GM12878 (cell line): ENCODE results near the gene DNAH9. TPM values are rescaled to one million over a fixed set of nuclear protein-coding genes. Genes with fewer than 3 reads are reported as not detected.

Source experiments
- ATAC-seq: fragments of 200-7000 bp; cut with Tn5 transposase; 3 replicates; pipeline ENCODE4 v1.9.1; 2020; ENCODE audit warnings: mild to moderate bottlenecking, moderate library complexity
- BruUV-seq: library from RNA; stranded (reverse); fragments of 400-500 nt; replicated peaks from 2 replicates; lab custom pipeline; 2021; lab: Mats Ljungman, UMichigan
- CTCF ChIA-PET: fragments of 300-600 bp; sonication (Branson Sonifier 250); formaldehyde crosslinking; extraction: SDS; loops from one replicate; lab custom pipeline; 2021; ENCODE audit warnings: inconsistent platforms; lab: Yijun Ruan, JAX
- POLR2A ChIA-PET: fragments of 350-600 bp; formaldehyde crosslinking; extraction: SDS; loops from one replicate; lab custom pipeline; 2021; ENCODE audit warnings: inconsistent platforms; lab: Charles Lee
- RAD21 ChIA-PET: fragments of 300-600 bp; sonication (Branson Sonifier 250); formaldehyde crosslinking; loops from one replicate; lab custom pipeline; 2023; ENCODE audit warnings: antibody characterized with exemption; ENCODE audit not compliant: unreplicated experiment; lab: Charles Lee
- SMC1A ChIA-PET: fragments of 300-600 bp; sonication (Branson Sonifier 250); formaldehyde crosslinking; loops from one replicate; lab custom pipeline; 2023; ENCODE audit not compliant: unreplicated experiment, uncharacterized antibody; lab: Charles Lee
- DNase-seq: peaks from one replicate; pipeline ENCODE4 v3.0.0-alpha.2; 2011; ENCODE audit warnings: low read depth, low spot score
- FAIRE-seq: peaks from 3 replicates; lab custom pipeline; 2011; peaks lifted over from hg19 to GRCh38; lab: Jason Lieb, UNC
- H2AFZ ChIP-seq: 2 replicates; pipeline ENCODE4 v1.6.0; 2011; ENCODE audit warnings: low read depth, low read length, control low read depth; ENCODE audit not compliant: control insufficient read depth
- H3K27ac ChIP-seq: 2 replicates; pipeline ENCODE4 v1.5.1; 2011; ENCODE audit warnings: control low read depth; ENCODE audit not compliant: control insufficient read depth, insufficient read depth
- H3K27me3 ChIP-seq, 2 experiments: replicated peaks in 1 of 2; 2 replicates each; pipeline versions ENCODE4 v1.6.0 to v1.6.1; 2011; ENCODE audit warnings: low read length in 1 of 2; ENCODE audit not compliant: control insufficient read depth in 2 of 2, insufficient read depth in 2 of 2
- H3K36me3 ChIP-seq, 2 experiments: 2 replicates each; pipeline ENCODE4 v1.5.1; 2011; ENCODE audit warnings: low read length in 1 of 2; ENCODE audit not compliant: control insufficient read depth in 2 of 2, insufficient read depth in 2 of 2
- H3K4me1 ChIP-seq: 2 replicates; pipeline ENCODE4 v1.6.1; 2011; ENCODE audit warnings: mild to moderate bottlenecking, low read length, moderate library complexity, mixed read lengths; ENCODE audit not compliant: control insufficient read depth, insufficient read depth
- H3K4me2 ChIP-seq: 2 replicates; pipeline ENCODE4 v1.6.0; 2011; ENCODE audit warnings: control low read depth; ENCODE audit not compliant: control insufficient read depth, insufficient read depth
- H3K4me3 ChIP-seq: fragments of 200-600 bp; sonication (generic); 2 replicates; pipeline ENCODE4 v1.5.1; 2016
- H3K79me2 ChIP-seq: 2 replicates; pipeline ENCODE4 v1.6.0; 2011; ENCODE audit warnings: low read length; ENCODE audit not compliant: control insufficient read depth, insufficient read depth
- H3K9ac ChIP-seq: 2 replicates; pipeline ENCODE4 v1.8.0; 2011; ENCODE audit warnings: low read length, control low read depth, mixed read lengths; ENCODE audit not compliant: control insufficient read depth, insufficient read depth
- H3K9me3 ChIP-seq: replicated peaks from 3 replicates; pipeline ENCODE4 v1.5.1; 2011; ENCODE audit warnings: mild to moderate bottlenecking, low read length; ENCODE audit not compliant: control insufficient read depth, insufficient read depth
- H4K20me1 ChIP-seq: 2 replicates; pipeline ENCODE4 v1.6.0; 2011; ENCODE audit not compliant: control insufficient read depth, insufficient read depth
- ASH2L ChIP-seq: fragments of 300-600, 200-600 bp; sonication (generic); IDR thresholded peaks from 2 replicates; pipeline ENCODE4 v1.6.1; 2017; ENCODE audit warnings: low read depth, mild to moderate bottlenecking, borderline replicate concordance
- IKZF2 ChIP-seq, 2 experiments: fragments of 450-650 bp; IDR thresholded peaks; 2 replicates each; pipeline ENCODE4 v1.6.1; 2017; ENCODE audit warnings: mild to moderate bottlenecking in 2 of 2, moderate library complexity in 2 of 2
- ZNF592 ChIP-seq: fragments of 450-650 bp; IDR thresholded peaks from 2 replicates; pipeline ENCODE4 v1.6.1; 2017; ENCODE audit warnings: mild to moderate bottlenecking, moderate library complexity
- WGBS: methylation state at CpG from one replicate; pipeline ENCODE4 v1.1.6; 2016; ENCODE audit warnings: low lambda C conversion rate; ENCODE audit not compliant: insufficient replicate concordance, insufficient coverage; ENCODE audit errors: missing lambda C conversion rate; 5-methylcytosine and 5-hydroxymethylcytosine counted together
- in situ Hi-C: fragments of 300-500 bp; cut with MboI; formaldehyde crosslinking; loops from 9 replicates; pipeline ENCODE4 v1.14.3; 2018; ENCODE audit warnings: mixed read lengths
- intact Hi-C: fragments of 100-400 bp; cut with micrococcal nuclease; formaldehyde crosslinking; loops from one replicate; pipeline ENCODE4 v1.14.2; 2022; ENCODE audit not compliant: unreplicated experiment
- polyA plus RNA-seq, 11 experiments: library from polyadenylated mRNA; depleted of rRNA in 4 of 11; unstranded in 6 of 11; stranded (reverse) in 5 of 11; fragments of >200 nt; fragmentation: Nextera tagmentation in 4 of 11; fragmentation: Illumina TruSeq in 1 of 11; extraction: Ambion mirVana in 4 of 11; extraction: Trizol in 1 of 11; gene quantifications; 1 replicate in 1 of 11; 2 replicates in 10 of 11; pipeline versions ENCODE4 v1.2.1 to v1.2.3, GENCODE V29; 2011 to 2016; ENCODE audit warnings: inconsistent platforms in 2 of 11, missing spikeins in 2 of 11, low read depth in 1 of 11
- total RNA-seq, 4 experiments: library from RNA; depleted of rRNA in 3 of 4; stranded (reverse); fragments of >200 nt in 3 of 4; fragmentation: Illumina TruSeq in 1 of 4; extraction: Trizol in 1 of 4; gene quantifications; 2 replicates each; pipeline versions ENCODE4 v1.2.1 to v1.2.3, GENCODE V29; 2013 to 2021

Gene DNAH9
- total and polyA plus RNA-seq, 10 of the 15 experiments (the other 5 are each of a cell fraction or from before 2014, with no cell fraction given) = 0.10 to 0.40 (median 0.19) TPM; not detected in 7

GRCh38 chr17:11589716-11590115 lies 8.6 kb upstream of the DNAH9 start:
- WGBS = 2% methylated on average over 3 of the region's 3 CpGs
- SMC1A ChIA-PET = no interaction called here
- BruUV-seq = no TSS peak

More at GRCh38 chr17:11589716-11590115, 8.6 kb upstream of the DNAH9 start:
- H3K4me3 ChIP-seq = no peak overlapping the region
- H3K4me2 ChIP-seq = no peak overlapping the region
- H3K36me3 ChIP-seq = no peaks in the 10 kb centered on the region
- no peak overlapping the region for H3K27ac ChIP-seq
- no peak overlapping the region for H2AFZ ChIP-seq
- FAIRE-seq (no peak), DNase-seq (no peak), ATAC-seq (no peak)
- H4K20me1 ChIP-seq = no peaks in the 10 kb centered on the region
- in situ Hi-C loops (no loop called here), intact Hi-C loops (no loop called here)
- H3K9ac ChIP-seq = no peak overlapping the region
- H3K79me2 ChIP-seq = no peaks in the 10 kb centered on the region
- ChIA-PET CTCF (no interaction called here), RAD21 (no interaction called here), POLR2A (no interaction called here)
- TF ChIP-seq ASH2L = no peak
- TF ChIP-seq ZNF592 = no peak
- no peak for TF ChIP-seq IKZF2 (IDR thresholded peaks at IDR 0.05)
- no peaks in the 10 kb centered on the region for H3K9me3 ChIP-seq
- H3K4me1 ChIP-seq = no peaks in the 10 kb centered on the region
- no peaks in the 10 kb centered on the region for H3K27me3 ChIP-seq
